Smooth muscle cell (in vitro differentiated cells): ENCODE data around the gene USP24. TPM values are rescaled to one million over a fixed set of nuclear protein-coding genes. Genes with fewer than 3 reads are reported as not detected.

ENCODE experiments used
- DNase-seq: peaks from one replicate; lab custom pipeline; 2025; ENCODE audit not compliant: unreplicated experiment; lab: John Stamatoyannopoulos, UW
- H2AFZ ChIP-seq: fragments of 200-600 bp; sonication (generic); 2 replicates; pipeline ENCODE4 v1.6.0; 2016; ENCODE audit warnings: antibody characterized with exemption, low read depth, mild to moderate bottlenecking
- H3F3A ChIP-seq: fragments of 200-600 bp; sonication (generic); 2 replicates; pipeline ENCODE4 v1.6.0; 2017; ENCODE audit warnings: antibody characterized with exemption, low read depth
- H3K27ac ChIP-seq: fragments of 200-600 bp; sonication (generic); 2 replicates; pipeline ENCODE4 v1.5.1; 2016; ENCODE audit warnings: low read depth, mild to moderate bottlenecking
- H3K27me3 ChIP-seq: fragments of 200-600 bp; sonication (generic); 2 replicates; pipeline ENCODE4 v1.6.1; 2016; ENCODE audit warnings: low read depth, mild to moderate bottlenecking
- H3K36me3 ChIP-seq: fragments of 200-600 bp; sonication (generic); 2 replicates; pipeline ENCODE4 v1.5.1; 2016; ENCODE audit warnings: low read depth
- H3K4me1 ChIP-seq: fragments of 200-600 bp; sonication (generic); 2 replicates; pipeline ENCODE4 v1.5.1; 2016; ENCODE audit warnings: low read depth
- H3K4me2 ChIP-seq: fragments of 200-600 bp; sonication (generic); 2 replicates; pipeline ENCODE4 v1.6.0; 2016; ENCODE audit warnings: mild to moderate bottlenecking
- H3K4me3 ChIP-seq: fragments of 200-600 bp; sonication (generic); 2 replicates; pipeline ENCODE4 v1.5.1; 2016; ENCODE audit warnings: mild to moderate bottlenecking
- H3K79me2 ChIP-seq: fragments of 200-600 bp; sonication (generic); 2 replicates; pipeline ENCODE4 v1.6.0; 2016; ENCODE audit warnings: low read depth, mild to moderate bottlenecking
- H3K9ac ChIP-seq: fragments of 200-600 bp; sonication (generic); 2 replicates; pipeline ENCODE4 v1.6.0; 2016; ENCODE audit warnings: low read depth
- H3K9me3 ChIP-seq: fragments of 200-600 bp; sonication (generic); replicated peaks from 2 replicates; pipeline ENCODE4 v1.5.1; 2016; ENCODE audit warnings: low read depth
- H4K20me1 ChIP-seq: fragments of 200-600 bp; sonication (generic); 2 replicates; pipeline ENCODE4 v1.6.0; 2016; ENCODE audit warnings: low read depth
- CTCF ChIP-seq: fragments of 200-600 bp; sonication (generic); IDR thresholded peaks from 2 replicates; pipeline ENCODE4 v1.5.1; 2017; ENCODE audit warnings: borderline replicate concordance, mild to moderate bottlenecking, antibody characterized with exemption; ENCODE audit not compliant: insufficient read depth, poor library complexity, severe bottlenecking
- WGBS: methylation state at CpG from one replicate; pipeline ENCODE4 v1.1.7; 2016; ENCODE audit warnings: low lambda C conversion rate; 5-methylcytosine and 5-hydroxymethylcytosine counted together
- polyA plus RNA-seq: library from polyadenylated mRNA; unstranded; fragments of >200 nt; fragmentation: Nextera tagmentation; extraction: Ambion mirVana; gene quantifications from 2 replicates; pipeline ENCODE4 v1.2.1, GENCODE V29; 2016
- total RNA-seq: library from RNA; depleted of rRNA; stranded (reverse); fragments of >200 nt; gene quantifications from 2 replicates; pipeline ENCODE4 v1.2.3, GENCODE V29; 2014

USP24 gene
- total and polyA plus RNA-seq, 2 experiments from 2014 or later: 3.6 to 25.9 TPM

GRCh38 chr1:55138823-55139222, 76.3 kb downstream of the USP24 start:
- no peaks in the 10 kb centered on the region for H3K79me2 ChIP-seq
- peaks cover 24% of the 10 kb centered on the region for H3K36me3 ChIP-seq
- H2AFZ ChIP-seq: no peak overlapping the region
- no peaks in the 10 kb centered on the region for H4K20me1 ChIP-seq
- no peak for TF ChIP-seq CTCF
- H3K4me1 ChIP-seq: peaks cover 4% of the 10 kb centered on the region
- H3K27me3 ChIP-seq: no peaks in the 10 kb centered on the region
- DNase-seq: no peak
- 94% methylated on average over 2 of the region's 2 CpGs for WGBS
- no peak overlapping the region for H3K4me2 ChIP-seq
- no peak overlapping the region for H3K9ac ChIP-seq
- no peak overlapping the region for H3K4me3 ChIP-seq
- H3F3A ChIP-seq: peaks cover 8% of the 10 kb centered on the region
- no peak overlapping the region for H3K27ac ChIP-seq
- H3K9me3 ChIP-seq: no peaks in the 10 kb centered on the region

- no peaks in the 10 kb centered on the region for H4K20me1 ChIP-seq
- no peaks in the 10 kb centered on the region for H3K79me2 ChIP-seq
- H2AFZ ChIP-seq: no peak overlapping the region
- H3K27me3 ChIP-seq: no peaks in the 10 kb centered on the region
- H3K4me1 ChIP-seq: no peaks in the 10 kb centered on the region
- DNase-seq: no peak
- H3K4me2 ChIP-seq: no peak overlapping the region
- no peak overlapping the region for H3K4me3 ChIP-seq
- no peak for TF ChIP-seq CTCF
- H3K27ac ChIP-seq: no peak overlapping the region
- no peak overlapping the region for H3K9ac ChIP-seq
- H3K9me3 ChIP-seq: no peaks in the 10 kb centered on the region
- no peaks in the 10 kb centered on the region for H3F3A ChIP-seq
- 97% methylated on average over 7 of the region's 7 CpGs for WGBS
- peaks cover 28% of the 10 kb centered on the region for H3K36me3 ChIP-seq
Observed at GRCh38 chr1:55134152-55134808, 80.9 kb downstream of the USP24 start.

GRCh38 chr1:55131801-55132200, 83.4 kb downstream of the USP24 start:
- H3F3A ChIP-seq: no peaks in the 10 kb centered on the region
- no peaks in the 10 kb centered on the region for H3K4me1 ChIP-seq
- H3K36me3 ChIP-seq: peaks cover 34% of the 10 kb centered on the region
- no peak for DNase-seq
- peak overlapping the region; percentile 55 for H3K27ac ChIP-seq
- no peak overlapping the region for H3K4me3 ChIP-seq
- H3K27me3 ChIP-seq: no peaks in the 10 kb centered on the region
- WGBS: 43% methylated on average over 2 of the region's 2 CpGs
- no peaks in the 10 kb centered on the region for H4K20me1 ChIP-seq
- no peaks in the 10 kb centered on the region for H3K79me2 ChIP-seq
- no peak overlapping the region for H3K4me2 ChIP-seq
- no peak for TF ChIP-seq CTCF
- H3K9me3 ChIP-seq: no peaks in the 10 kb centered on the region
- no peak overlapping the region for H3K9ac ChIP-seq
- no peak overlapping the region for H2AFZ ChIP-seq

GRCh38 chr1:55131218-55131617, 83.9 kb downstream of the USP24 start:
- WGBS: 85% methylated on average over 2 of the region's 2 CpGs
- Histone ChIP-seq H3K79me2 (no peaks in the 10 kb centered on the region), H3K36me3 (peaks cover 34% of the 10 kb centered on the region), H3K4me3 (no peak overlapping the region), H3K27ac (peak overlapping the region; percentile 55), H3K9me3 (no peaks in the 10 kb centered on the region), H3K9ac (no peak overlapping the region), H4K20me1 (no peaks in the 10 kb centered on the region), H3K27me3 (no peaks in the 10 kb centered on the region), H3K4me2 (no peak overlapping the region), H3K4me1 (no peaks in the 10 kb centered on the region), H3F3A (no peaks in the 10 kb centered on the region), H2AFZ (no peak overlapping the region)
- no peak for DNase-seq
- no peak for TF ChIP-seq CTCF
